Suprapubic skin (tissue), 4 donors: Measurements from ENCODE around the gene MSMO1. TPM values are rescaled to one million over a fixed set of nuclear protein-coding genes. Genes with fewer than 3 reads are reported as not detected.

Experiments
- DNase-seq, 2 donors: peaks; one replicate each; pipeline ENCODE4 v3.0.0-alpha.2; 2019; ENCODE audit warnings: low spot score in 2 of 2
- H3K27ac ChIP-seq: fragments of 200-600 bp; sonication (generic); one replicate; pipeline ENCODE4 v1.5.1; 2019
- H3K27me3 ChIP-seq: fragments of 200-600 bp; sonication (generic); one replicate; pipeline ENCODE4 v1.5.1; 2019
- H3K36me3 ChIP-seq: fragments of 200-600 bp; sonication (generic); one replicate; pipeline ENCODE4 v1.5.1; 2019
- H3K4me1 ChIP-seq: fragments of 200-600 bp; sonication (generic); one replicate; pipeline ENCODE4 v1.5.1; 2019
- H3K4me3 ChIP-seq: fragments of 200-600 bp; sonication (generic); one replicate; pipeline ENCODE4 v1.5.1; 2019; ENCODE audit warnings: mild to moderate bottlenecking
- H3K9me3 ChIP-seq: fragments of 200-600 bp; sonication (generic); one replicate; pipeline ENCODE4 v1.5.1; 2019
- EP300 ChIP-seq: sonication (generic); formaldehyde crosslinking; IDR thresholded peaks from one replicate; pipeline ENCODE4 v1.6.1; 2017; ENCODE audit warnings: antibody characterized with exemption
- POLR2A ChIP-seq, 2 donors: fragments of 450-650 bp; IDR thresholded peaks; one replicate each; pipeline ENCODE4 v1.6.1; 2017; ENCODE audit warnings: antibody characterized with exemption in 2 of 2, mild to moderate bottlenecking in 2 of 2, moderate library complexity in 2 of 2
- POLR2AphosphoS5 ChIP-seq, 3 donors: sonication (generic); formaldehyde crosslinking; IDR thresholded peaks; one replicate each; pipeline ENCODE4 v1.6.1; 2017; ENCODE audit warnings: antibody characterized with exemption in 3 of 3
- WGBS: methylation state at CpG from one replicate; pipeline ENCODE4 v1.1.5; 2018; 5-methylcytosine and 5-hydroxymethylcytosine counted together
- total RNA-seq, 4 donors: library from RNA; depleted of rRNA; stranded (reverse); fragments of >200 nt; gene quantifications; one replicate each; pipeline ENCODE4 v1.1.0, GENCODE V29; 2016
- TF ChIP-seq, protein P1 (sequence below), 2 donors: fragments of 200-600 bp in 1 of 2; fragments of 450-650 bp in 1 of 2; sonication (generic) in 1 of 2; IDR thresholded peaks; one replicate each; pipeline ENCODE4 v1.5.1; 2016 to 2019; ENCODE audit warnings: antibody characterized with exemption in 2 of 2, mild to moderate bottlenecking in 1 of 2, moderate library complexity in 1 of 2

The MSMO1 gene
- total RNA-seq, 4 donors from 2014 or later, result 48.8 to 173 (median 133) TPM

DNA sequence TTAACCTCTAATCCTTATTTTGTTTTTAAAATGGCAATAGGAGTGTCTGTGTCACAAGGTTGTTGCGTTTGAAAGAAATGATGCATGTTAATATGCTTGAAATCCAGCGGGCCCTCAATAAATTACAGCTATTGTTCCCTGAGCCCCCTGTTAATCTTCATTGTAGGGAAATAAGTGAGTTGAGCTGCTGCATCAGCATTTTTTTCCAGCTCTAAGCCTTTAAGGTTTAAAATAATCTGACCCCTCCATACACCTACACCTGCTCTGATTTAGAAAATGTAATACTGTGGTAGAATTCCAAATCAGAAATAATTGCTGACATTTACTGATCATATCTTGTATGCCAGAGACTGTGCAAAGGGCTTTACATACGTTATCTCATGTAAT is 2.6 kb upstream of the MSMO1 start:
- H3K4me3 ChIP-seq, result no peak overlapping the region
- H3K27me3 ChIP-seq, result no peaks in the 10 kb centered on the region

DNA sequence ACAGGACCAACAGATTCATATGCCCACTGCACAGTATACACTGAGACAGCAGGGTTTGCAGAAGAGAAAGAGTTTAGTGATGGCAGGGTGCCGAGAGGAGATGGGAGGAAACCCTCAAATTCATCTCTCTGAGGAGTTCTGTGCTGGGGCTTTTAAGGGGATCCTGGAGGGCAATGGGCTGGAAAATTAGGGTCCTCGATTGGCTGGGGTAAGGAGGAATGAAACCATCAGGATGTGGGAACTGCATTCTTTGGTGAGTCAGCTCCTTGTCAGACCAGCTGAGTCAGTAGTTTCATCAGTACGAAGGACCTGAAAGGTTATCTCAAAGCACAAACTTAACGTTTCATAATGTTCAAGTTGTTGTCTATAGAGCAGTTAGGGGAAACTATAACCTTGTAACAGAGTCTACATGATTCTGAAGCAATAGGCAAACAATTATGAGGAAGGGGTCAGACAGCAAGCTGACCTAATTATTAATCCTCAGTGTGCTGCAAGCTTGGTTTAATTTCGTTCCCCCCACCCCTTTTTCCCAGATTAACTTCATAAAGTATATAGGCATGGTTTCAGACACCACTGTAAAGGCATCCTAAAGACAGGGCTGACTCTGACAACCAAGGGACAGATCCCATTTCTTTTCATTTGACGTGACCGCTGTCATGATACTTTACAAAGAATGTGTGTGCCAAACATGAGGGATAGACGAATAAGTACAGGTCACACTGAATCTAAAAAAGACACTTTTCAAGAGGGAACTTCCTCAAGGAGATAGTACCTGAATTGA is 1.5 kb upstream of the MSMO1 start:
- WGBS, result 57% methylated on average over 8 of the region's 8 CpGs
- peak overlapping the region; percentile 81 for H3K27ac ChIP-seq
- DNase-seq, result no peak
- peaks cover 27% of the 10 kb centered on the region for H3K4me1 ChIP-seq
- TF ChIP-seq, protein P1, sequence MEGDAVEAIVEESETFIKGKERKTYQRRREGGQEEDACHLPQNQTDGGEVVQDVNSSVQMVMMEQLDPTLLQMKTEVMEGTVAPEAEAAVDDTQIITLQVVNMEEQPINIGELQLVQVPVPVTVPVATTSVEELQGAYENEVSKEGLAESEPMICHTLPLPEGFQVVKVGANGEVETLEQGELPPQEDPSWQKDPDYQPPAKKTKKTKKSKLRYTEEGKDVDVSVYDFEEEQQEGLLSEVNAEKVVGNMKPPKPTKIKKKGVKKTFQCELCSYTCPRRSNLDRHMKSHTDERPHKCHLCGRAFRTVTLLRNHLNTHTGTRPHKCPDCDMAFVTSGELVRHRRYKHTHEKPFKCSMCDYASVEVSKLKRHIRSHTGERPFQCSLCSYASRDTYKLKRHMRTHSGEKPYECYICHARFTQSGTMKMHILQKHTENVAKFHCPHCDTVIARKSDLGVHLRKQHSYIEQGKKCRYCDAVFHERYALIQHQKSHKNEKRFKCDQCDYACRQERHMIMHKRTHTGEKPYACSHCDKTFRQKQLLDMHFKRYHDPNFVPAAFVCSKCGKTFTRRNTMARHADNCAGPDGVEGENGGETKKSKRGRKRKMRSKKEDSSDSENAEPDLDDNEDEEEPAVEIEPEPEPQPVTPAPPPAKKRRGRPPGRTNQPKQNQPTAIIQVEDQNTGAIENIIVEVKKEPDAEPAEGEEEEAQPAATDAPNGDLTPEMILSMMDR (IDR thresholded peaks at IDR 0.05), result no peak
- TF ChIP-seq POLR2A (IDR thresholded peaks at IDR 0.05) (no peak), EP300 (no peak), POLR2AphosphoS5 (IDR thresholded peaks at IDR 0.05) (no peak)
- H3K27me3 ChIP-seq, result no peaks in the 10 kb centered on the region
- no peaks in the 10 kb centered on the region for H3K36me3 ChIP-seq
- H3K9me3 ChIP-seq, result no peaks in the 10 kb centered on the region
- peak overlapping the region; percentile 67 for H3K4me3 ChIP-seq

More for the DNA sequence above, 2.6 kb upstream of the MSMO1 start:
- Histone ChIP-seq H3K9me3 (no peaks in the 10 kb centered on the region), H3K36me3 (peaks cover under 1% of the 10 kb centered on the region), H3K4me1 (peaks cover 27% of the 10 kb centered on the region), H3K27ac (no peak overlapping the region)
- DNase-seq, result no peak
- no peak for TF ChIP-seq EP300
- TF ChIP-seq, protein P1 (IDR thresholded peaks at IDR 0.05), result no peak
- TF ChIP-seq POLR2A (IDR thresholded peaks at IDR 0.05), result no peak
- TF ChIP-seq POLR2AphosphoS5 (IDR thresholded peaks at IDR 0.05), result no peak
- 86% methylated on average over 3 of the region's 3 CpGs for WGBS

- H3K27me3 ChIP-seq, result no peaks in the 10 kb centered on the region
- 0% methylated on average over 14 of the region's 14 CpGs for WGBS
- peaks cover 27% of the 10 kb centered on the region for H3K4me1 ChIP-seq
- H3K27ac ChIP-seq, result peak overlapping the region; percentile 81
- DNase-seq, result no peak
- peak overlapping the region; percentile 67 for H3K4me3 ChIP-seq
- TF ChIP-seq POLR2AphosphoS5 (IDR thresholded peaks at IDR 0.05), result no peak
- no peak for TF ChIP-seq POLR2A (IDR thresholded peaks at IDR 0.05)
- no peak for TF ChIP-seq EP300
- TF ChIP-seq, protein P1 (IDR thresholded peaks at IDR 0.05), result no peak
- no peaks in the 10 kb centered on the region for H3K9me3 ChIP-seq
- H3K36me3 ChIP-seq, result no peaks in the 10 kb centered on the region
These were observed 648 bp upstream of the MSMO1 start for GRCh38 chr4:165326831-165327210.

DNA sequence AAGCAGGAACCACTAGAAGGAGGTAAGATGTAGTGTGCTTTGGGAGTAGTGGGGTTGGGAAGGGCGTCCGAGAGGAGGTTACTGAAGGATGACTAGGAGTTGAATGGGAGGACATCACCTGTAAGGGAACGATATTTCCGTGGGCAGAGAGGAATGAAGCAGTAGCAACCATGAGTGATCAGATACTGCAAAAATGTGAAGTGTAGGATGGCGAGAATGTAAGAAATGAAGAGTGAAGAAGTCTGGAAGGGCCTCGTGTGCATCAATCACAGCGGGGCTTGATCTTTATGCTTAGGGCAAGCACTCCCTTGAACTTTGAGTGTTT is 594 bp downstream of the MSMO1 start:
- WGBS, result 3% methylated on average over 7 of the region's 7 CpGs
- H3K27me3 ChIP-seq, result no peaks in the 10 kb centered on the region
- peak overlapping the region; percentile 67 for H3K4me3 ChIP-seq
- H3K36me3 ChIP-seq, result no peaks in the 10 kb centered on the region
- no peak for DNase-seq
- H3K27ac ChIP-seq, result peak overlapping the region; percentile 77
- no peaks in the 10 kb centered on the region for H3K9me3 ChIP-seq
- peaks cover 27% of the 10 kb centered on the region for H3K4me1 ChIP-seq
- no peak for TF ChIP-seq POLR2A (IDR thresholded peaks at IDR 0.05)
- no peak for TF ChIP-seq EP300
- TF ChIP-seq, protein P1 (IDR thresholded peaks at IDR 0.05), result no peak
- no peak for TF ChIP-seq POLR2AphosphoS5 (IDR thresholded peaks at IDR 0.05)

DNA sequence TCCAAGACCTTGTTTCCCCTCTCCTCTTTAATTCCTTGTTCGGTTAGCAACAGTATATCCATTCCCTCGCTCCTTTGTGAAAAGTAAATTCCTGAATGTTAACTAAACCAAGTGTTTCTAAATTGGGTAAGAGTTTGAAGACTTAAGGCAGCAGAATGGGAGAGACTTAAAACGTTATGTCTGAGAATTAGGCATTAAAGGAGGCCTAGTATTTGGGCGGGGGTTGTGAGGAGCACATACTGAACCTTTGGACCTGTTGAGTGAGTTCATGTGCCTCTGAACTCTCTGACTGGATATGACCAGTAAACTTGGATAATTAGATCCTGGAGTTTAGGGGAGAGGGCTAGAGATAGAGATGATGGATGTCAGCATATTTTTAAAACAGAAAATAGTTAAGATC is 1.2 kb downstream of the MSMO1 start:
- Histone ChIP-seq H3K27me3 (no peaks in the 10 kb centered on the region), H3K9me3 (no peaks in the 10 kb centered on the region), H3K4me3 (peak overlapping the region; percentile 67), H3K4me1 (peaks cover 27% of the 10 kb centered on the region), H3K27ac (no peak overlapping the region), H3K36me3 (no peaks in the 10 kb centered on the region)
- TF ChIP-seq POLR2AphosphoS5 (IDR thresholded peaks at IDR 0.05), result no peak
- TF ChIP-seq POLR2A (IDR thresholded peaks at IDR 0.05), result no peak
- DNase-seq, result no peak
- 33% methylated on average over 4 of the region's 4 CpGs for WGBS

- TF ChIP-seq, protein P1 (IDR thresholded peaks at IDR 0.05), result no peak
- no peak for TF ChIP-seq EP300
- TF ChIP-seq POLR2AphosphoS5 (IDR thresholded peaks at IDR 0.05), result no peak
- TF ChIP-seq POLR2A (IDR thresholded peaks at IDR 0.05), result no peak
- Histone ChIP-seq H3K9me3 (no peaks in the 10 kb centered on the region), H3K4me1 (peaks cover 27% of the 10 kb centered on the region), H3K4me3 (no peak overlapping the region), H3K36me3 (peaks cover 5% of the 10 kb centered on the region), H3K27me3 (no peaks in the 10 kb centered on the region), H3K27ac (no peak overlapping the region)
- no peak for DNase-seq
- 95% methylated on average over 2 of the region's 2 CpGs for WGBS
These were observed 2.6 kb downstream of the MSMO1 start for GRCh38 chr4:165330071-165330470.
